ENCODE measurements around the gene TOR1AIP1. TPM values are rescaled to one million over a fixed set of nuclear protein-coding genes. Genes with fewer than 3 reads are reported as not detected.

TOR1AIP1 gene
- polyA plus RNA-seq, 2 of the 4 experiments (the other 2 are of a cell fraction), result 31.3 to 38.4 TPM

DNA sequence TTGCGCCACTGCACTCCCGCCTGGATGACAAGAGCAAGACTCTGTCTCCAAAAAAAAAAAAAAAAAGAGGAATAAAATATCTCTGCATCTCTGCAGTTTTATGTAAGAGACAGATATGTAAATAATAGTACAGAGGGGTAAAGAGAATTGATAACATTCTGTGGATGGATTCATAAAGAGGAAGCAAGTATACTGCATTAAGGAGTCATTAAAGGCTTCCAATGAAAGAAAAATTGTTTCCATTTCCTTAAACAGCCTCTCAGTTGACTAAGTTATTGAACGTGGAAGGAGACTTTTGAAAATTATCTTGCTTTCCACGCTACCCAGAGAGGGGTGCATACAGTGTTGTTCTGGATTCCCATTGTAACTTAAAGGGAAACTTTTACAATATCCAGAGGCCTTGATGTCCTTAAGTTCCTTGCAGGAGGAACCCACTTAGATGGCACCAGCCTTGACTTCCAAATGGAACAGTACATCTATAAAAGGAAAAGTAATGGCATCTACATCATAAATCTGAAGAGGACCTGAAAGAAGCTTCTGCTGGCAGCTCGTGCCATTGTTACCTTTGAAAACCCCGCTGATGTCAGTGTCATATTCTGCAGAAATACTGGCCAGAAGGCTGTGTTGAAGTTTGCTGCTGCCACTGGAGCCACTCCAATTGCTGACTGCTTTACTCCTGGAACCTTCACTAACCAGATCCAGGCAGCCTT lies 86.4 kb downstream of the TOR1AIP1 start:
- DNase-seq (ENCODE audit: low read depth in 1 of 2, low spot score in 1 of 2), result no peak
- CTCF ChIA-PET, result interaction anchor here (0.7 to 1.0 kb wide), 2 partner anchors 13 to 199 kb away, joined by 3 read pairs; no protein-coding TSS in a partner anchor
- H3K4me2 ChIP-seq, result no peak overlapping the region
- FAIRE-seq, result no peak
- H3K4me1 ChIP-seq, result 0 out of 3 replicates have a peak, but pooled peaks cover 7% of the 10 kb centered on the region
- 94% methylated on average over 6 of the region's 6 CpGs for WGBS (ENCODE audit: missing lambda C conversion rate)
- H3K9me3 ChIP-seq, result no peaks in the 10 kb centered on the region
- H3K27ac ChIP-seq, result no peak overlapping the region
- POLR2A ChIA-PET, result no interaction called here
- no peak overlapping the region for H3K4me3 ChIP-seq
- ATAC-seq, result no peak
- TF ChIP-seq, protein P1, sequence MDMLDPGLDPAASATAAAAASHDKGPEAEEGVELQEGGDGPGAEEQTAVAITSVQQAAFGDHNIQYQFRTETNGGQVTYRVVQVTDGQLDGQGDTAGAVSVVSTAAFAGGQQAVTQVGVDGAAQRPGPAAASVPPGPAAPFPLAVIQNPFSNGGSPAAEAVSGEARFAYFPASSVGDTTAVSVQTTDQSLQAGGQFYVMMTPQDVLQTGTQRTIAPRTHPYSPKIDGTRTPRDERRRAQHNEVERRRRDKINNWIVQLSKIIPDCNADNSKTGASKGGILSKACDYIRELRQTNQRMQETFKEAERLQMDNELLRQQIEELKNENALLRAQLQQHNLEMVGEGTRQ (IDR thresholded peaks at IDR 0.05), result no peak
- TF ChIP-seq NR3C1 (IDR thresholded peaks at IDR 0.05) (no peak), KDM1A (IDR thresholded peaks at IDR 0.05; ENCODE audit: low read depth) (no peak)
- TF ChIP-seq, protein P2, sequence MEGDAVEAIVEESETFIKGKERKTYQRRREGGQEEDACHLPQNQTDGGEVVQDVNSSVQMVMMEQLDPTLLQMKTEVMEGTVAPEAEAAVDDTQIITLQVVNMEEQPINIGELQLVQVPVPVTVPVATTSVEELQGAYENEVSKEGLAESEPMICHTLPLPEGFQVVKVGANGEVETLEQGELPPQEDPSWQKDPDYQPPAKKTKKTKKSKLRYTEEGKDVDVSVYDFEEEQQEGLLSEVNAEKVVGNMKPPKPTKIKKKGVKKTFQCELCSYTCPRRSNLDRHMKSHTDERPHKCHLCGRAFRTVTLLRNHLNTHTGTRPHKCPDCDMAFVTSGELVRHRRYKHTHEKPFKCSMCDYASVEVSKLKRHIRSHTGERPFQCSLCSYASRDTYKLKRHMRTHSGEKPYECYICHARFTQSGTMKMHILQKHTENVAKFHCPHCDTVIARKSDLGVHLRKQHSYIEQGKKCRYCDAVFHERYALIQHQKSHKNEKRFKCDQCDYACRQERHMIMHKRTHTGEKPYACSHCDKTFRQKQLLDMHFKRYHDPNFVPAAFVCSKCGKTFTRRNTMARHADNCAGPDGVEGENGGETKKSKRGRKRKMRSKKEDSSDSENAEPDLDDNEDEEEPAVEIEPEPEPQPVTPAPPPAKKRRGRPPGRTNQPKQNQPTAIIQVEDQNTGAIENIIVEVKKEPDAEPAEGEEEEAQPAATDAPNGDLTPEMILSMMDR (IDR thresholded peaks at IDR 0.05), result no peak
- TF ChIP-seq, protein P3, sequence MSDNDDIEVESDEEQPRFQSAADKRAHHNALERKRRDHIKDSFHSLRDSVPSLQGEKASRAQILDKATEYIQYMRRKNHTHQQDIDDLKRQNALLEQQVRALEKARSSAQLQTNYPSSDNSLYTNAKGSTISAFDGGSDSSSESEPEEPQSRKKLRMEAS (IDR thresholded peaks at IDR 0.05), result no peak
- TF ChIP-seq, protein P4, sequence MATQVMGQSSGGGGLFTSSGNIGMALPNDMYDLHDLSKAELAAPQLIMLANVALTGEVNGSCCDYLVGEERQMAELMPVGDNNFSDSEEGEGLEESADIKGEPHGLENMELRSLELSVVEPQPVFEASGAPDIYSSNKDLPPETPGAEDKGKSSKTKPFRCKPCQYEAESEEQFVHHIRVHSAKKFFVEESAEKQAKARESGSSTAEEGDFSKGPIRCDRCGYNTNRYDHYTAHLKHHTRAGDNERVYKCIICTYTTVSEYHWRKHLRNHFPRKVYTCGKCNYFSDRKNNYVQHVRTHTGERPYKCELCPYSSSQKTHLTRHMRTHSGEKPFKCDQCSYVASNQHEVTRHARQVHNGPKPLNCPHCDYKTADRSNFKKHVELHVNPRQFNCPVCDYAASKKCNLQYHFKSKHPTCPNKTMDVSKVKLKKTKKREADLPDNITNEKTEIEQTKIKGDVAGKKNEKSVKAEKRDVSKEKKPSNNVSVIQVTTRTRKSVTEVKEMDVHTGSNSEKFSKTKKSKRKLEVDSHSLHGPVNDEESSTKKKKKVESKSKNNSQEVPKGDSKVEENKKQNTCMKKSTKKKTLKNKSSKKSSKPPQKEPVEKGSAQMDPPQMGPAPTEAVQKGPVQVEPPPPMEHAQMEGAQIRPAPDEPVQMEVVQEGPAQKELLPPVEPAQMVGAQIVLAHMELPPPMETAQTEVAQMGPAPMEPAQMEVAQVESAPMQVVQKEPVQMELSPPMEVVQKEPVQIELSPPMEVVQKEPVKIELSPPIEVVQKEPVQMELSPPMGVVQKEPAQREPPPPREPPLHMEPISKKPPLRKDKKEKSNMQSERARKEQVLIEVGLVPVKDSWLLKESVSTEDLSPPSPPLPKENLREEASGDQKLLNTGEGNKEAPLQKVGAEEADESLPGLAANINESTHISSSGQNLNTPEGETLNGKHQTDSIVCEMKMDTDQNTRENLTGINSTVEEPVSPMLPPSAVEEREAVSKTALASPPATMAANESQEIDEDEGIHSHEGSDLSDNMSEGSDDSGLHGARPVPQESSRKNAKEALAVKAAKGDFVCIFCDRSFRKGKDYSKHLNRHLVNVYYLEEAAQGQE (IDR thresholded peaks at IDR 0.05), result no peak
- TF ChIP-seq, protein P5, sequence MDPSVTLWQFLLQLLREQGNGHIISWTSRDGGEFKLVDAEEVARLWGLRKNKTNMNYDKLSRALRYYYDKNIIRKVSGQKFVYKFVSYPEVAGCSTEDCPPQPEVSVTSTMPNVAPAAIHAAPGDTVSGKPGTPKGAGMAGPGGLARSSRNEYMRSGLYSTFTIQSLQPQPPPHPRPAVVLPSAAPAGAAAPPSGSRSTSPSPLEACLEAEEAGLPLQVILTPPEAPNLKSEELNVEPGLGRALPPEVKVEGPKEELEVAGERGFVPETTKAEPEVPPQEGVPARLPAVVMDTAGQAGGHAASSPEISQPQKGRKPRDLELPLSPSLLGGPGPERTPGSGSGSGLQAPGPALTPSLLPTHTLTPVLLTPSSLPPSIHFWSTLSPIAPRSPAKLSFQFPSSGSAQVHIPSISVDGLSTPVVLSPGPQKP (IDR thresholded peaks at IDR 0.05; ENCODE audit: low read depth, low read length), result no peak

DNA sequence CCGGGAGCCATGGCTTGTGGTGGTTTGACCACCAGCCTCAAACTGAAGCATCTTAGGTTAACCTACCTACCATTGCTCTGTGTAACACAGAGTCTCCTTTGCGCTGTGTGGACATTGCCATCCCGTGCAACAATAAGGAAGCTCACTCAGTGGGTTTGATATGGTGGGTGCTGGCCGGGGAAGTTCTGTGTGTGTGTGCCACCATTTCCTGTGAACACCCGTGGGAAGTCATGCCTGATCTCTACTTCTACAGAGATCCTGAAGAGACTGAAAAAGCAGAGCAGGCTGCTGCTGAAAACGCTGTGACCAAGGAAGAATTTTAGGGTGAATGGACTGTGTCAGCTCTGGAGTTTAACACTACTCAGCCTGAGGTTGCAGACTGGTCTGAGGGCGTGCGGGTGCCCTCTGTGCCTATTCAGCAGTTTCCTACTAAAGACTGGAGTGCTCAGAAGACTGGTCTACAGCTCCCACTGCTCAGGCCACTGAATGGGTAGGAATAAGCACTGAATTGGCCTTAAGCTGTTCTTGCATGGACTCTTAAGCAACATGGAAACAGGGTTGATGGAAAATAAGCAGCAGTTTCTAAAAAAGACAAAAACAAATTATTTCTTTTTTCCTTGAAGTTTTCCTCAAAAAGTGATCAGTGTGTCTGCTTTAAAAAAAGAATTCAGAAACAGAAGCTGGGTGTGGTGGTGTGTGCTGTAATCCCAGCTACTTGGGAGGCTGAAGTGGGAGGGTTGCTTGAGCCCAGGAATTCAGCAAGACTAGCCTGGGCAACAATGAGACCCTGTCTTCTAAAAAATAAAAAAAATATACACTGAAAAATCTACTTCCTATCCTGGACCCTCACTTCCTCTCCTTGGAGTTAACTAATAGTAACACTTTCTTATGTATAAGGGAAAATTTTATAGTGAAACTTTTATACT lies 87.2 kb downstream of the TOR1AIP1 start:
- Histone ChIP-seq H3K9me3 (no peaks in the 10 kb centered on the region), H3K27ac (no peak overlapping the region; a peak in 1 of 6 replicates), H3K4me1 (0 out of 3 replicates have a peak, but pooled peaks cover 7% of the 10 kb centered on the region), H3K4me2 (no peak overlapping the region), H3K4me3 (no peak overlapping the region)
- DNase-seq (ENCODE audit: low read depth in 1 of 2, low spot score in 1 of 2), result no peak
- WGBS (ENCODE audit: missing lambda C conversion rate), result 84% methylated on average over 8 of the region's 8 CpGs
- no peak for ATAC-seq
- no peak for TF ChIP-seq ESRRA (IDR thresholded peaks at IDR 0.05; ENCODE audit: borderline replicate concordance, low read length)
- TF ChIP-seq SMC3 (IDR thresholded peaks at IDR 0.05), result no peak
- TF ChIP-seq, protein P5 (IDR thresholded peaks at IDR 0.05; ENCODE audit: low read depth, low read length), result no peak
- no peak for TF ChIP-seq KDM1A (IDR thresholded peaks at IDR 0.05; ENCODE audit: low read depth)
- TF ChIP-seq NFE2L2 (conservative IDR thresholded peaks at IDR 0.05; ENCODE audit: low read length), result no peak
- TF ChIP-seq MAZ (IDR thresholded peaks at IDR 0.05; ENCODE audit: borderline replicate concordance, low read depth, low read length), result no peak
- no peak for TF ChIP-seq EHF (CRISPR knock-in tag; IDR thresholded peaks at IDR 0.05)
- no peak for TF ChIP-seq KDM5A (IDR thresholded peaks at IDR 0.05)
- TF ChIP-seq, protein P6, sequence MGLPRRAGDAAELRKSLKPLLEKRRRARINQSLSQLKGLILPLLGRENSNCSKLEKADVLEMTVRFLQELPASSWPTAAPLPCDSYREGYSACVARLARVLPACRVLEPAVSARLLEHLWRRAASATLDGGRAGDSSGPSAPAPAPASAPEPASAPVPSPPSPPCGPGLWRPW (IDR thresholded peaks at IDR 0.05), result no peak
- no peak for TF ChIP-seq HOXB13 (CRISPR knock-in tag; IDR thresholded peaks at IDR 0.05; ENCODE audit: low read depth)
- TF ChIP-seq ZSCAN20 (CRISPR knock-in tag; IDR thresholded peaks at IDR 0.05), result no peak
- TF ChIP-seq EHMT2 (IDR thresholded peaks at IDR 0.05; ENCODE audit: low read depth), result no peak
- no peak for TF ChIP-seq CHD2 (IDR thresholded peaks at IDR 0.05; ENCODE audit: low read length, partially characterized antibody)
- no peak for TF ChIP-seq ZFP36 (IDR thresholded peaks at IDR 0.05; ENCODE audit: borderline replicate concordance, partially characterized antibody)
- TF ChIP-seq EP300 (IDR thresholded peaks at IDR 0.05), result no peak
- no peak for TF ChIP-seq POLR2AphosphoS2 (conservative IDR thresholded peaks at IDR 0.05; ENCODE audit: low read length)
- CTCF ChIA-PET, result interaction anchor here (0.8 to 1.2 kb wide), 3 partner anchors 14 to 15 kb away, joined by 3 to 4 read pairs (median 3); partner anchors contain the start of gene CEP350
- no peak for FAIRE-seq
- POLR2A ChIA-PET, result no interaction called here
